Left renal pelvis (tissue), 4 donors: ENCODE measurements around the gene EIF4G3. TPM values are rescaled to one million over a fixed set of nuclear protein-coding genes. Genes with fewer than 3 reads are reported as not detected.
"Not testable (repeated sequence)": the region's sequence is repeated elsewhere in the genome, so short reads cannot be mapped to it uniquely, and the experiment has no call there.

Source experiments
- DNase-seq, 4 donors: peaks; one replicate each; pipeline ENCODE4 v3.0.0-alpha.2; 2013; ENCODE audit warnings: low read depth in 4 of 4, low spot score in 3 of 4
- polyA plus RNA-seq, 4 donors: library from polyadenylated mRNA; unstranded; fragments of 120-200 nt; gene quantifications; one replicate each; pipeline ENCODE4 v1.2.1, GENCODE V29; 2013; ENCODE audit not compliant: insufficient read length in 4 of 4

The EIF4G3 gene, protein sequence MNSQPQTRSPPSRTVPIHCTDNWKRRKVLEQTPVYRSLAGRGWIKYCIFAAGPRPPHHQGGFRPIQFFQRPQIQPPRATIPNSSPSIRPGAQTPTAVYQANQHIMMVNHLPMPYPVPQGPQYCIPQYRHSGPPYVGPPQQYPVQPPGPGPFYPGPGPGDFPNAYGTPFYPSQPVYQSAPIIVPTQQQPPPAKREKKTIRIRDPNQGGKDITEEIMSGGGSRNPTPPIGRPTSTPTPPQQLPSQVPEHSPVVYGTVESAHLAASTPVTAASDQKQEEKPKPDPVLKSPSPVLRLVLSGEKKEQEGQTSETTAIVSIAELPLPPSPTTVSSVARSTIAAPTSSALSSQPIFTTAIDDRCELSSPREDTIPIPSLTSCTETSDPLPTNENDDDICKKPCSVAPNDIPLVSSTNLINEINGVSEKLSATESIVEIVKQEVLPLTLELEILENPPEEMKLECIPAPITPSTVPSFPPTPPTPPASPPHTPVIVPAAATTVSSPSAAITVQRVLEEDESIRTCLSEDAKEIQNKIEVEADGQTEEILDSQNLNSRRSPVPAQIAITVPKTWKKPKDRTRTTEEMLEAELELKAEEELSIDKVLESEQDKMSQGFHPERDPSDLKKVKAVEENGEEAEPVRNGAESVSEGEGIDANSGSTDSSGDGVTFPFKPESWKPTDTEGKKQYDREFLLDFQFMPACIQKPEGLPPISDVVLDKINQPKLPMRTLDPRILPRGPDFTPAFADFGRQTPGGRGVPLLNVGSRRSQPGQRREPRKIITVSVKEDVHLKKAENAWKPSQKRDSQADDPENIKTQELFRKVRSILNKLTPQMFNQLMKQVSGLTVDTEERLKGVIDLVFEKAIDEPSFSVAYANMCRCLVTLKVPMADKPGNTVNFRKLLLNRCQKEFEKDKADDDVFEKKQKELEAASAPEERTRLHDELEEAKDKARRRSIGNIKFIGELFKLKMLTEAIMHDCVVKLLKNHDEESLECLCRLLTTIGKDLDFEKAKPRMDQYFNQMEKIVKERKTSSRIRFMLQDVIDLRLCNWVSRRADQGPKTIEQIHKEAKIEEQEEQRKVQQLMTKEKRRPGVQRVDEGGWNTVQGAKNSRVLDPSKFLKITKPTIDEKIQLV (N-terminal part only)
- polyA plus RNA-seq, result 10 to 100 TPM; 57.5 to 72.9 (median 67.0) TPM

DNA sequence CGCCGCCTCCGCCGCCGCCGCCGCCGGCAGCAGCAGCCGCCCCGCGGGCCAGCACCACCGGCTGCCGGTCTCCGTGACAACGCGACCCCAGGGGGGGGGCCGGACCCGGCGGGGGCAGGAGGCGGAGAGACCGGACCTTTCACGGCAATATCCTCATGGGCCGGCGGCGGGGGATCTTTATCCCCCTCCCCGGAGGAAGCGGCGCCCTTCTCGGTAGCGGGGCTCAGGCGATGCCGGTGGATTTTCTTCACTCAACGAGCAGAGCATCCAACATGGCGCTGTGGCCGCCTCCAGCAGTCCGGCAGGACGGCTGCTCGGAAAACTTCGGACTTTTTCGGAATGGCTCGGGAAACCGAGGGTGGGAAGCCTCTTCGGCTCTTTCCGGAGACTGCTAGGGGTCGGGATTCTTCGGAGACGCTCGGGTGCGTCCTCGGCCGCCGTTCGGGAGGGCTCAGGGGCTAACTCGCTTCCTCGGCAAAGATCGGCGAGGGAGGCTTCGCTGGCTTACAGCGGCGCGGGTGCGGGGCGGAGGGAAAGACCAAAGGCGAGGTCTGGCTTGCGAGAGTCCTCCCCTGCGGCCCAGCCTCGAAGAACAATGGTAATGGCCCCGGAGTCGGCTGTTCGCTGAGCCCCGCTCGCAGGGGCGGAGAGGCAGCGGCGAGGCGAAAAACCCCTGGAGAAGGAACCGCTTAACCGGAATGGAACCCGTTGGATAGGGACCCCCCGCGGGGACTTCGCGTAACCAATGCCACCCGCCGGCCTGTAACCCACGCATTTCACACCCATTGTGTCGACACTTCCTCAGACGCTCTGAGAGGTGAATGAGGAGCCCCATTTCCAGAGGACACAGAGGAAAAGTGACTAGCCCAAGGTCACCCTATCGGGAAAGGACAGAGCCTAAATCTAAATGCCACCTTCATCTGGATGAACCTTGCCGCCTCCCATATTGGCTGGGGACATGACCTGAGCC lies at the start of gene EIF4G3:
Gene EIF4G3, minus strand, starts transcription at position 312 of the 970 bp plus-strand sequence. CDS start 174,155 bp downstream, outside the sequence.
- peak; percentile 97 to 99 (median 98) for DNase-seq

DNA sequence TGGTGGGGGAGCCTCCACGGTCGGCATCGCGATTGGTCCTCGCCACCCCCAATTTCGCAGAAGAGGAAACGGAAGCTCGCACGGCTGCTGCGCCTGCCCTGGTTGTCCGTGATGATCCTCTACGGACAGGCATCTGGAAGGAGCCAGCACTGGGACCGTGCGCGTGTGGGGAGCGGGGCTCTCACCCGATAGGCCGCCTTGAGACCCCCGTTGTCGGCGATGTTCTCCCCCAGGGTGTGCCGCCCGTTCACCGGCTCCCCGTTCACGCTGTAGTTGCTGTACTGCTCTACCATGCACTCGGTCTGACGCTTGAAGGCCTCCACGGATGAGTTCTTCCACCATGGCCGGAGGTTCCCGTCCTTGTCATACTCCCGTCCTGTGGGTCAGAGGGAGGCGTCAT lies 48.4 kb upstream of the EIF4G3 start:
- no peak for DNase-seq

DNA sequence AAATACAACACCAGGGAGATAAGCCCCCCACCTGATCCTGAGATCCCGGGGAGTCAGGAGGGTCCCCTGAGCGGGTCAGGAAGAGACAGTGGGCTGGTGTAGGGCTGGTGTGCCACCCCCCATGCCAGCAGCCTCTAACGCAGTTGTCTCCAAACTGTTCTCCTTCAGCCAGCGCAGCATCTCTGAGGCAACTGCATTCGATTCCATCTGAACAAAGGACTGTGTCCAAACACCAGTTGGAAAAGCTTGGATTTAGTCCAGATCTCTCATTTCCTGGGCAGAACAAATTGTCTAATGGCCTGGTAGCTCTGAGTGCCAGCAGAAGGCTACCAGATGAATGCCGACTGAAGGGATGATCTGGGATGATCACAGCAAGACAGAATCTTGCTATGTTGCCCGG lies 44.1 kb upstream of the EIF4G3 start:
- no peak for DNase-seq

DNA sequence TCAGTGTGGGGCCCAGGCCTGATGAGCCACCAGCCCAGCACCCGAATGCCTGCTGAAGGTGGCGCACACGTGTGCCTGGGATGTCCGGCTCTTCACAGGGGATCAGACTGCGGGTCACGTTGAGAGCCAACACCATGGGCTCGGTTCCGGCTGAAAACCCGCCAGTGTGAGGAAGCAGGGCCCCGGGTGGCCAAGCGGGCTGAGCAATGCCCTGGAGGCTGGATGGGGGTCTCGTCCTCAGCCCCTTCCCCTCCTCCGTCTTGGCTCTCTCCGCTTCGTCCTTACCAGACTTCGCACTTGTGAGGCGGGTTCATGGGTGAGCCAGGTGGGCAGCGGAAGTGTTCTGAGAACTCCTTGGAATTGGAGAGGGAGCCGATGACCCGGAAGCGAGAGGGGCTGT lies 43.0 kb upstream of the EIF4G3 start:
- no peak for DNase-seq

DNA sequence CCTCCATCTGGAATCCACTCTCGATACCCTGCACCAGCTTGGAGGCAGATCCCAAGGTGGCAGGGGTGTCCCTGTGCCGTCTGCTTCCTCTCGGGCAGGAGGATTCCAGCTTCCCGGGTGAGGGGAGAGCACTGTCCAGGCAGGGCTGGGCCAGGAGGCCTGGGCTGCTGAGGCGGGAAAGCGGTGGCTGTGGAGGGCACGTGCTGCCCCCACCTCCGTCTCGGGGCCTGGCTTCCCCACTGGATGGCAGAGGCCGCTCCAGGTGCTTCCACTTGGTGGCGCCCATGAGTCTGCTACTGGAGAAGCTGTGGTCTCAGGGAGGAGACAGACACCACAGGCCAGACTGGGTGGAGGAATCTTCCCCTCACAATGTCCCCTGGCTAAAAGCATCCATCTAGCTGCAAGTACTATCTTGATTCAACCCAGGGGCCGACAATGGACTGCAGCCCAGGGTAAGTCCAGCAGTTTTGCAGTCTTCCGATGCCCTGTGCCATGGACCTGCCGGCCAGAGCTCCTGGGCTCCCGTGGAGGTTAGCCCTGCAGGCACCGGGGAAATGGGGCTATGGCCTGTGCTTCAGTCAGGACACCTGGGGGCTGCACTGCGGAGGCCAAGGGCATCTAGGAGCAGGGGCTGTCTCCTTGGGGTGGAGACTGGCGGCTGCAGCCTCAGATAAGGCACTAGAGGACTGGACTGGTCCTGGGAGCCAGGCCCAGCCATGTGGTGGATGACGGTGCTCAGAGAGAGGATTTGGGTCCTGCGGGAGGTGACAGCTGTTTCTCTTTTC lies 41.3 kb upstream of the EIF4G3 start:
- no peak for DNase-seq

DNA sequence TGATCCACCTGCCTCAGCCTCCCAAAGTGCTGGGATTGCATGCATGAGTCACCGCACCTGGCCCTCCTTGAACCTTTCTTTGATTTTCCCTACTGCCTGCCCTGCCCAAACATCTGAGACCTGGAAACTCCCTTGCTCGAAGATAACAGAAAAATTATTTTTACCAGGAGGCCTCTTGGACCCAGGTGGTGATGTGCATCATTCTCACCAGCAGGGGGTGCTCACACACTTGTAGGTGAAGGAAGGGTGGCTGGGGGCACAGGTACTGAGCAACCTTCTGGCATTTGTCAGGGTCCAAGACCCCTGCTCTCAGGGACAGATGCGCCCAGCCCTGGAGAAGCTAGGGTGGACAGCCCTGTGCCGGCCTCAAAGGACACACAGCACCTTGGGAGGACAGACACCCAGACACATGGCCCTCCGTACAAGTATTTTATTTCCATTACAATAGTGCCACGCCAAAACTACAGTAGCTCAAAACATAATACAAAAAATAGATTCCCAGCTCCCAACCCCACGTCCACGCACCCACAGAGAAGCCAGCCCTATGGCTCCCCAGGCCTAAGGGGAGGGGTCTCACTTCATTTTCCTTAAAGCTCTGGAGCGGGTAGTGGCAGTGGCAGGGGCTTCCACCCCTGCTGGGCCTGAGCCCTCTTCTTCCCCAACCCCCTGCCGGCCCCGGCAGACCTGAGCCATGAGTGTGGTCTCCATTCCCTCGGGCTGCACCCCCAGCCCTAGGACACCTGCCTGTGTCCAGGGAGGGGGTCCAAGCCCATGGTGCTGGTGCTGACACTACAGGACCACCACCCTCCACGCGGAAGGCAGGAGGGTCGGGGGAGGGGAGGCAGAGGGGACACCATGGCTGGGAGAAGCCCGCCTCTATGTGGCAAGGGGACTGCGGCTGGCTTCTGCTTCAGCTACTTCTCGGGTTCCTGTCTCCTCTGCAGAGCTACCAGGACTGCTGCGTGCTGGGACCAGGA lies 40.4 kb upstream of the EIF4G3 start:
- DNase-seq, result no peak

DNA sequence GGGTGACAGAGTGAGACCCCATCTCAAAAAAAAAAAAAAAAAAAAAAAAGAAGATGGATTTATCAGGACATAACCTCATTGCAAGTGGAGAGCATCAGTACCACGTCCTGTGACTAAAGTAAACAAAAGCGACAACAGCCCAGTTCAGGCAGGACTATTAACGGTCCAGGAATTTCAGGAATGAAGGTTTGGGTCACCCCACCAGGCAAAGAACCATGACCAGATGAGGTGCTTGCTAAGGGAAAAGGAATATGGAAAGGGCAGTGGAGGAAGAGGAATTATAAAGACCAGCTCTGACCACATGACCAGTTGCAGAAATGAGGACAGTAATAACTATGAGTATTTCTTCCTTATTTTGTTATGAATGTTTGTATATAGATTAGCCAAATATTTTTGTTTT lies 35.4 kb upstream of the EIF4G3 start:
- no peak for DNase-seq

DNA sequence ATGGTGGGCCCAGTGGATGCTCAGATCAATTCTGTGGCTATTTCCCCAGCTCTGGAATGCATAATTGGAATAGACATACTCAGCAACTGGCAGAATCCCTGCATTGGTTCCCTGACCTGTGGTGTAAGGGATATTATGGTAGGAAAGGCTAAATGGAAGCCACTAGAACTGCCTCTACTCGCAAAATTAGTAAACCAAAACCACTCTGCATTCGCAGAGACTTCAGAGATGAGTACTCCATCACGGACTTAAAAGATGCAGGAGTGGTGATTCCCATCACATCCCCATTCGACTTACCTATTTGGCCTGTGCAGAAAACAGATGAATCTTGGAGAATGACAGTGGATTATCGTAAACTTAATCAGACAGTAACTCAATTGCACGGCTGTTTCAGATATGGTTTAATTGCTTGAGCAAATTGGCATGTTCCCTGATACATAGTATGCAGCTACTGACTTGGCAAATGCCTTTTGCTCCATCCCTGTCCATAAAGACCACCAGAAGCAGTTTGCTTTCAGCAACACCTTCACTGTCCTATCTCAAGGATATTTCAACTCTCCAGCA lies 31.5 kb upstream of the EIF4G3 start:
- DNase-seq, result not testable (repeated sequence)

DNA sequence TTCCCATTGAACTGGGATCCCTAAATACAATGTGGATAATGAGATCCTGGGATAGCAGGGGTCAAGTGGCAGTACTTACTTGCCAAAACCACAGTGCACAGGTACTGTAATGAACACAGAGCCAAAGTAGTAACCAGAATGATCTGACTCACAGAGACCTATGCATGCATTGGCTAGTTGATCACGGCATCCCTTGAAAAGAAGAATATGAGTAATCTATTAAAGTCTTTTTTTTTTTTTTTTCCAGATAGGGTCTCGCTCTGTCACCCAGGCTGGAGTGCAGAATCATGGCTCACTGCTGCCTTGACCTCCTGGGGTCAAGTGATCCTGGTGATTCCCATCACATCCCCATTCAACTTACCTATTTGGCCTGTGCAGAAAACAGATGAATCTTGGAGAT lies 29.4 kb upstream of the EIF4G3 start:
- no peak for DNase-seq

DNA sequence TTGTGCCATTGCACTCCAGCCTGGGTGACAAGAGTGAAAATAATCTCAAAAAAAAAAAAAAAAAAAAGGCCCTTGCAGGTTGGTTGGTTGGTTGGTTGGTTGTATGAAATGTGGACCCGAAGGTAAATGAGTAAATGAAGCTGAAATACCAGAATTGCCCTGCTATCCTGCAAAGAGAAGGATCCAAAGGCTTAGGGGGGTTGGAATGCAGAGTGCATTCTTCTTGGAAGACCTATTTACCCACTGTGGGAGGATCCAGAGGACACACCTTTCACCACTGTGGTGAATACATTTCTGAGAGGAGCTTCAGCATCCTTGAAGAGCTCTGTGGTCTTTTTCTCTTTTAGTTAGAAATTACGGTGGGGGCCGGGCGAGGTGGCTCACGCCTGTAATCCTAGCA lies 28.7 kb upstream of the EIF4G3 start:
- no peak for DNase-seq

DNA sequence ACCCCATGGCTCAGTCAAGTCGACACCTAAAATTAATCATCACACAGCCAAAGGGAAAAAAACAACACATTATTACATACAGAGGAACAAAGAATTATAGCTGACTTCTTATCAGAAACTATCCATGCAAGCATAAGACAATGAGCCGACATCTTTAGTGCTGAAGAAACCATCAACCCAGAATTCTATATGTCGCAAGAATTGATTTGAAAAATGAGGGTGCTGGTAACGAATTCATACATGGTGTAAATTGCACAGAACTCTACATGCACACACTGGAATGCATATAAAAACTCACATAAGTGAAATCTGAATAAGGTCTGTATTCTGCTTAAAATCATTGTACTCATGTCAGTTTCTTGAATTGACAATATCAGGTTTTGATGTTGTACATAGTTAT lies 25.0 kb upstream of the EIF4G3 start:
- DNase-seq, result no peak

DNA sequence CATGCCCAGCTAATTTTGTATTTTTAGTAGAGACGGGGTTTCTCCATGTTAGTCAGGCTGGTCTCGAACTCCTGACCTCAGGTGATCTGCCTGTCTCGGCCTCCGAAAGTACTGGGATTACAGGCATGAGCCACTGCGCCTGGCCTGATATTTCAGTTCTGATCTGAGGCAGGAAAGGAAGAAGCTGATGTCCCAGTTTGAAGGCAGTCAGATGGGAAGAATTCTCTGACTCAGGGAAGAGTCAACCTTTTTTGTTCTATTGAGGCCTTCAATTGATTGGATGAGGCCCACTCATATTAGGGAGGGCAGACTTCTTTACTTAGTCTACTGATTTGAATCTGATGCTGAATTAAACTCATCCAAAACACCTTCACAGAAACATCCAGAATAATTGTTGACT lies 24.5 kb upstream of the EIF4G3 start:
- not testable (repeated sequence) for DNase-seq

DNA sequence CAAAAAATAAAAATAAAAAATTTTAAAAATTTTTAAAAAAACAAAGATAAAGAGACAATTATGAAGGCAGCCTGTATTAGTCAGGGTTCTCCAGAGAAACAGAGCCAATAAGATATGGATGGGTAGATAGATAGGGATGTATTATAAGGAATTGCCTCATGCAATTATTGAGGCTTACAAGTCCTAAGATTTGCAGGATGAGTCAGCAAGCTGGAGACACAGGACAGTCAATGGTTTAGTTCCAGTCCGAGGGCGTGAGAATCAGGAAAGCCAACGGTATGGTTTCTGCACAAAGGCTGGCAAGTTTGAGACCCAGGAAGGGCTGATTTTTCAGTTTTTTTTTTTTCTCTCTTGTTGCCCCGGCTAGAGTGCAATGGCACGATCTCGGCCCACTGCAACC lies 24.1 kb upstream of the EIF4G3 start:
- no peak for DNase-seq

DNA sequence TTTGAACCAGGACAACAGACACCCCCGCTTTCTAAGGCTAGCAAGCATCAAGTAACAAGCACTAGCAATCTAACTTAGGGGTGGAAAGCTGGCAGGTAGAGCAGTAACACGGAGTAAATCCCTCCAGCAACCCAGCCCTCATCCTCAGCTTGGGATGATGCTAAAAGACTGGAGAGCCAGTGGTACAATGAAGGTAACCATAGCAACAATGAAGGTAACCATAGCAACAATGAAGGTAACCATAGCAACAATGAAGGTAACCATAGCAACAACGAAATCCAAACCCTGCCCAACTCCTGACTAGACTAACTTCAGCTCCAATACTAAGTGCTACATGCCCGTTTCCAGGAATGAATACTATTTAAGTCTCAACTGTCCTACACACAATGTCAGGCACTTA lies 22.2 kb upstream of the EIF4G3 start:
- no peak for DNase-seq

DNA sequence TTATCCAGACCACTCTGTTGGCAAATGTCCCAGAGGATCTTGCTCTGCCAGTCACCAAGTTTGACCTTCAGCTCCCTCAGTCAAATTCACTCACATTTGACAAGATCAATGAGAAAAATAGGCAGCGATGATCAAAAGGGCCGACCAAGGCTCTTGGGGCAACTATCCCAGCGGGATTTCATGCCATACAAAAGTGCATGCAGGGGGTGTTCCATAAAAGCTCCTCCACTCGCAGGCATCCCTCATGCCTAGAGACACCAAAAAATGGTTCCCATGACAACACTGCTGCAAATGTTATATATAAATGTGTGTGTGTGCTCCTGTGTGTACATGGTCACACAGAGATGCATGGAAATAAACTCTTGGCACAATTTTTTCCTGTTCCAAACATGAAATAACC lies 16.2 kb upstream of the EIF4G3 start:
- DNase-seq, result no peak

DNA sequence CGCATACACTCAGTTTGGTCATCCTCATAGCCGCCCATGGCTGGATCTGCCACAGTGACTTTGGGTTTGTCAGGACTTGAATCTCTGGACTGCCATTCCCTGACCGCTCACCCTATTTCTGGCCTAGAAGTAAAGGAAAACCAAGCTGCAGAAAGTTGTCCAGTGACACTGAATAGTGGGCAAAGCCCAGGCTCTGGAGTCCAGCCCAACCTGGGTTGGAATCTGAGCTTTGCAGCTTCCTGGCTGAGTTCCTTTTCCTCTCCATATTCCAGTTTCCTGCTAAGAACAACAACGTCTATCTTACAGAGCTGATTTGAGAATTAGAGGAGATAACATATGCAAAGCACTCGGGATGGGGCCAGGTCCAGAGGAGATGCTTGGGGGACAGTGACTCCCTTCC lies 15.6 kb upstream of the EIF4G3 start:
- DNase-seq, result no peak

DNA sequence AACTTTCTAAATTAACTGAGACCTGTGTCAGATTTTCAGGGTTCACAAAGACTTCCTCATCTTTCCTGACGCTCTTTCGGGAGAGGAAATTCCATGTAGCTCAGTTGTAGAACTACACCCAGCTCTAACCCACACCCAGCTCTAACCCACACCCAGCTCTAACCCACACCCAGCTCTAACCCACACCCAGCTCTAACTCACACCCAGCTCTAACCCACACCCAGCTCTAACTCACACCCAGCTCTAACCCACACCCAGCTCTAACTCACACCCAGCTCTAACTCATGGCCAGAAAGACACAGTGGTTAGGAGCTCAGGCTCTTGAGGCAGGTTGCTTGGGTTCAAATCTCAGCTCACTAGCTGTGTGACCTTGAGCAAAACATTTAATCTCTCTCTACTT lies 14.1 kb upstream of the EIF4G3 start:
- not testable (repeated sequence) for DNase-seq
